ENCODE results near the gene SIGLEC15. TPM values are rescaled to one million over a fixed set of nuclear protein-coding genes. Genes with fewer than 3 reads are reported as not detected.

The SIGLEC15 gene
- total RNA-seq, 2 donors from 2014 or later = not detected

DNA sequence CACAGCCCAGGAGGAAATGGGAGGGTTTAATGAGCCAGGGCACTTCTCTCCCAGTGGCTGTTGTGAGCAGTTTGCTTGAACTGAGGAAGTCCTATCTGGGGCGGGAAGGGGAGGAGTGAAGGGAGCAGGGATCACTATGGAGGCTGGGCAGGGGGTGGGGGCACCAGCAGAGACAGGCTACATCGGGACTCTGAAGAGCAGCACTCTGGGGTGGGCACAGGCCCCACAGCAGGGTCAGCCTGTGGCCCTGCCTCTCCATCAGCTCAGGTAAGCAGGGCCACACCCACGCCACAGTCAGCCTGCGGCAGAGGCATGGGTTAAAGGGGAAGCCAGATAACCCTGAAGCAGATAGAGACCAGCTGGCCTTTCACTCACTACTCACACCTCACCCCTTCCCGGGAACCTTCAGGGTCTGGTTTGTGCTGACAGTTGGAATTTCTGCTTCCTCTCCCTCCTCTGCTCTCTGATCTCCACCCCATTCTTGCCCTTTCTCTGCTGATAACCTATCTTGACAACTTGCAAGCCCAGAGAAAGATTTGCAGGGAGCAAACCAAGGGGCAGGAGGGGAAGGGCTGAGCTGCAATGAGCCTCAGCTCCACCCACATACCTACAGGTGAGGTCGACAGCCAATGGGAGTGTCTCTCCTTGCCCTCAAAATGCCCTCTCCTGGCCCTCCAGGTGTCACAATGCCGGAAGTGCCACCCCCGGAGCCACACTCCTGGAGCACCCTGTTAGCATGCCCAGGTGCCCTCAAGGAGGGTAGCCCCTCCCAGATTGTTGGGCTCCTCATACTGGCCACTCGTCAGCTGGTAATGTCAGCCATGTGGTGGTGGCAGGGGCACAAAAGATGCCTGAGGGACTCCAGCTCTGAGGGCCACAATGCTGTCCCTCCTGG lies 3.7 kb downstream of the SIGLEC15 start:
- no peak for DNase-seq
- Mint-ChIP-seq H3K4me3 (no peak overlapping the region), H3K36me3 (ENCODE audit: insufficient read depth in 2 of 2) (no peaks in the 10 kb centered on the region), H3K27me3 (ENCODE audit: low read depth) (no peaks in the 10 kb centered on the region), H3K4me1 (ENCODE audit: low read depth) (peaks cover 21% of the 10 kb centered on the region), H3K27ac (no peak overlapping the region), H3K9me3 (no peaks in the 10 kb centered on the region)
- no peak for ATAC-seq (replicated peaks in 1 of 2)

DNA sequence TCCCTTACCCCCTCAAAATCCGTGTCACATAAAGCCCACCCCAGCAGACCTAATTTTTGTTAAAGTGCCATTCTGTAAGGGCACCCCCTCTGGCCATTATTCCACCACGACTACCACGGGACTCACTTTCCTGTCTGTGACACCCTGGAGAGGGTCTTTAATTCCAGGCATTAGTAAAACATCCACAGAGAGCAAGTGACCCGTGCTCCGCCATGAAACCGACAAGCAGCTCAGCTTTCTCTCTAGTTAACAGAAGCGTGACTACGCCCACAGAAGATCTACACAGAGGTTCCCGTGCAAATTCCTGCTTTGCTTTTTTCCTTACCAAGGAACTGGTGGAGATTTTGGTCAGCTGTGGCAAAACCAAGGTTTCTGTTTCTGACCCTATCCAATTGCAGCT lies 4.4 kb downstream of the SIGLEC15 start:
- peaks cover 3% of the 10 kb centered on the region for H3K27me3 Mint-ChIP-seq (ENCODE audit: low read depth)
- ATAC-seq (replicated peaks in 1 of 2) (no peak), DNase-seq (no peak)
- H3K36me3 Mint-ChIP-seq (ENCODE audit: insufficient read depth in 2 of 2) = no peaks in the 10 kb centered on the region
- H3K4me1 Mint-ChIP-seq (ENCODE audit: low read depth) = peaks cover 17% of the 10 kb centered on the region
- no peak overlapping the region for H3K4me3 Mint-ChIP-seq
- H3K27ac Mint-ChIP-seq = no peak overlapping the region
- no peaks in the 10 kb centered on the region for H3K9me3 Mint-ChIP-seq

DNA sequence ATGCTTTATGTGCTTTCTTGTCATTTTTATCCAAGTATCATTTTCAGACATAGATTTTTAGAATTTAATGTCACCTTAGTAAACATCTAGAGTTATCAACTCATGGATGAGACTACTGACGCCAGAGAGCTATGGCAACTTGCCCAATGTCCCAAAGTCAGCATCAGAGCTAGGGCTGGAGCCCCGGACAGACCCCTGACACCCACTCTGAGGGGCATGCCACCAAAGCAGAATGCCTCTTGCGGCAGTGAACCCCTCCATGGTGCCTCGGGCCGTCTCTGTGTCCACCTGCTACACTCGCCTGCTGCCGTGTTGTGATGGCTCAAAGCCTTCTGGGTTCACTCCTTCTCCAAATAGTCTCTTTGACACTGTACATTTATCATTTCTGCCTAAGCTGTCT lies 5.4 kb downstream of the SIGLEC15 start:
- H3K27me3 Mint-ChIP-seq (ENCODE audit: low read depth) = peaks cover 14% of the 10 kb centered on the region
- no peaks in the 10 kb centered on the region for H3K36me3 Mint-ChIP-seq (ENCODE audit: insufficient read depth in 2 of 2)
- DNase-seq (no peak), ATAC-seq (replicated peaks in 1 of 2) (no peak)
- H3K9me3 Mint-ChIP-seq = no peaks in the 10 kb centered on the region
- no peak overlapping the region for H3K27ac Mint-ChIP-seq
- no peak overlapping the region for H3K4me3 Mint-ChIP-seq
- H3K4me1 Mint-ChIP-seq (ENCODE audit: low read depth) = peaks cover 14% of the 10 kb centered on the region

DNA sequence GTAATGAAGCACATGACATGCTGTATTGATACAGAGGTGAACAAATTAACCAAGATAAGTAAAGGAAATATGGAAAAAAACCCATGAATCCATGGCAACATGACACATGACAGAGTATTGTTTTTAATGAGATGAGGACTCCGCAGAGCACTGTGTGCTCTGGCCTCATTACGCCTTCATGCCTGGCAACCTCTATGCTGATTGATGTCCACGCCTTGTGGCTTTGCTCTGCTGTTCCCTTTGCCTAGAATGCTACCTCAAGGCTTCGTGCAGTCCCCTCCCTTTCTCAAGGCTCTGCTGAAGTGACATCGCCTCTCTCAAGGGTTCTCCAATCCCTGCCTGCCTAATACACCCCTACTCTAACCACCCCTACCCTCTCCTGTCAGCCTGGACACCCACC lies 8.4 kb downstream of the SIGLEC15 start:
- Mint-ChIP-seq H3K9me3 (no peaks in the 10 kb centered on the region), H3K4me1 (ENCODE audit: low read depth) (peaks cover 7% of the 10 kb centered on the region), H3K4me3 (no peak overlapping the region), H3K27ac (no peak overlapping the region), H3K36me3 (ENCODE audit: insufficient read depth in 2 of 2) (no peaks in the 10 kb centered on the region), H3K27me3 (ENCODE audit: low read depth) (peaks cover 26% of the 10 kb centered on the region)
- ATAC-seq (replicated peaks in 1 of 2) = no peak
- no peak for DNase-seq

DNA sequence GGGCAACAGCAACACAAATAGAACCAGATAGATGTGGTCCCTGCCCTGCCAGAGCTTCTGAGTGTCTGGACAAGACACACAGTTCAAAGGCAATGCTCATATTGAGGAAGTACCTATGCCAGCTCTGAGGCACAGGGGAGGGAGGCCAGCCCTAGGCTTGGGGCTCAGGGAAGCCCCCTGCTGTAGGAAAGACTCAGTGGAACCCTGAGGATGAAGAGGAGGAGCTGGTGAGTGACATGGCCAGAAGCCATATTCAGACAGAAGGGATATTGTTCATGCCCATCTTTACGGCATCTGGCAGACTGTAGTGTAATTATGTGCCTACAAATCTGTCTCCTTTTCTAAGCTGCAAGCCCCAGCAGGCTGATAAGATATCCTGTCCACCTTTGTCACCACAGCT lies 8.8 kb downstream of the SIGLEC15 start:
- ATAC-seq (replicated peaks in 1 of 2) = no peak
- no peak overlapping the region for H3K4me3 Mint-ChIP-seq
- H3K4me1 Mint-ChIP-seq (ENCODE audit: low read depth) = peaks cover 7% of the 10 kb centered on the region
- no peak for DNase-seq
- H3K36me3 Mint-ChIP-seq (ENCODE audit: insufficient read depth in 2 of 2) = no peaks in the 10 kb centered on the region
- H3K27ac Mint-ChIP-seq = no peak overlapping the region
- peaks cover 29% of the 10 kb centered on the region for H3K27me3 Mint-ChIP-seq (ENCODE audit: low read depth)
- no peaks in the 10 kb centered on the region for H3K9me3 Mint-ChIP-seq

DNA sequence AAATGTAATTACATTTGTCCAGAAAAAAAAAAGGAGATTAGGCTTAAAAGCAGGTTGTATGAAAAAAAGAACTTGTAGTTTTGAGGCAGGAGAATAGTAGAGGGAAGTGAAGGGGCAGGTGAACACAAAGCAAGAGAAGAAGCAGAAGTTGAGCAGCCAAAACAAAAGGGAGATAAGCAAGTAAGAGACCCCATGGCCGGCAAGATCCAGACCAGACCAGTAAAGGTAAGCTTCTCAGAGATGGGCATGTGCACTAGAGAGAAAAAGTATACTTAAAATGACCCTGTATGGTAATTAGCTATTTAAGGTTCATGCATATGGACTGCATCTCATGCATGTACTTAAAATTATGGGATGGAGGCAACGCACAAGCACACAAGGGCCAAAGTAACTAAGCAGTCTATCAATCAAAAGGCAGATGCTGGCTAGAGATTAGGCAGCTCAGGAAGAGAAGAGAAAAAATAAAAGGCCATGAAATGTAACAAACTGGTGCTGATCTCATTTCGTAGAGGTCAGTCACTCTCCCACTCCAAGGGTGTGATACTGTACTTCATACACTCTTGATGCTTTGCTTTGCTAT lies 9.7 kb downstream of the SIGLEC15 start:
- H3K36me3 Mint-ChIP-seq (ENCODE audit: insufficient read depth in 2 of 2) = no peaks in the 10 kb centered on the region
- H3K27ac Mint-ChIP-seq = no peak overlapping the region
- peaks cover 38% of the 10 kb centered on the region for H3K27me3 Mint-ChIP-seq (ENCODE audit: low read depth)
- ATAC-seq (replicated peaks in 1 of 2) = no peak
- no peak for DNase-seq
- H3K4me3 Mint-ChIP-seq = no peak overlapping the region
- no peaks in the 10 kb centered on the region for H3K9me3 Mint-ChIP-seq
- H3K4me1 Mint-ChIP-seq (ENCODE audit: low read depth) = peaks cover 7% of the 10 kb centered on the region

DNA sequence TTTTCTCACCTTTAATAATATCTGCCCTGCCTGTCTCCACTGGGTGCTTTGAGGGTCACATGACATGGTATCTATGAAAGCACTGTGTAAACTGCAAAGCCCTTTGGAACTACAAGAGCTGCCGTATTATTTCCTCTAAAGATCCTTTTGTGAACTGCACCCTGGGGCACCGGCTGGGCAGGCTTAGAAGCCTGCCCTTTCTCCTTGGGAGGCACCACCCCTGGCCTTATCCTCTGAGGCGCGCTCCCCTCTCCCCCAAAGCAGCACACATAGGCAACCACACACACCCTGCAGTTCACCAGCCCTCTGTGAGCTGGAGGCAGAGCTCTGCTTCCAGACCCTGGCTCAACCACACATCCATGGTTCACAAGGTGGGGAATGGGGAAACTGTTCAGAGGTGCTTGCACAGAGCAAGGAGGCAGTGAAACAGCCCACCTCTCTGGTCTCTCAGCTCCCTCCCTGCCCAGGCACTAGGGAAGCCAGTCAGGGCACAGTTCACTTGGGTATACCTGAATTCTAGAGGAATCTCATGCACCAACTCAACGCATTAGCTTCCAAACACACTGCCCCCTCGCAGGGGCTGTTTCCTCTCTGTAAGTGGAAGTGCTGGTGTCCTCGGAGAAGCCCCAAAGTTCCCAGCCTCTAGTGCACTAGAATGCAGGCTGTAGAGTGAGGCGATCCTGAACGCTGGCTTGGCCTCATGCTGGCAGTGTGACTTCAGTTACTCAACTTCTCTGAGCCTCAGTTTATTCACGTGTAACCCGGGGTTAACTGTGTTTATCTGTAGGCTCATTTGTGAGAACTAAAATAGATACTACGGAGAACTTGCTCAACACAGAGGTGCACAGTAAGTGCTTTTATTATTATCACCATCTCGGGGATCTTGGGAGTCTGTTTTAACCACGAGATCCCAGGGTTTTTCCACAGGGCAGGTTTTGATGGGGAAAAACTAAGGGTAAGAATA lies 11.0 kb downstream of the SIGLEC15 start:
- DNase-seq (no peak), ATAC-seq (replicated peaks in 1 of 2) (no peak)
- Mint-ChIP-seq H3K27ac (no peak overlapping the region), H3K4me3 (peak overlapping the region; percentile 56 to 74), H3K4me1 (ENCODE audit: low read depth) (peaks cover 7% of the 10 kb centered on the region), H3K27me3 (ENCODE audit: low read depth) (peaks cover 46% of the 10 kb centered on the region), H3K9me3 (no peaks in the 10 kb centered on the region), H3K36me3 (ENCODE audit: insufficient read depth in 2 of 2) (no peaks in the 10 kb centered on the region)

DNA sequence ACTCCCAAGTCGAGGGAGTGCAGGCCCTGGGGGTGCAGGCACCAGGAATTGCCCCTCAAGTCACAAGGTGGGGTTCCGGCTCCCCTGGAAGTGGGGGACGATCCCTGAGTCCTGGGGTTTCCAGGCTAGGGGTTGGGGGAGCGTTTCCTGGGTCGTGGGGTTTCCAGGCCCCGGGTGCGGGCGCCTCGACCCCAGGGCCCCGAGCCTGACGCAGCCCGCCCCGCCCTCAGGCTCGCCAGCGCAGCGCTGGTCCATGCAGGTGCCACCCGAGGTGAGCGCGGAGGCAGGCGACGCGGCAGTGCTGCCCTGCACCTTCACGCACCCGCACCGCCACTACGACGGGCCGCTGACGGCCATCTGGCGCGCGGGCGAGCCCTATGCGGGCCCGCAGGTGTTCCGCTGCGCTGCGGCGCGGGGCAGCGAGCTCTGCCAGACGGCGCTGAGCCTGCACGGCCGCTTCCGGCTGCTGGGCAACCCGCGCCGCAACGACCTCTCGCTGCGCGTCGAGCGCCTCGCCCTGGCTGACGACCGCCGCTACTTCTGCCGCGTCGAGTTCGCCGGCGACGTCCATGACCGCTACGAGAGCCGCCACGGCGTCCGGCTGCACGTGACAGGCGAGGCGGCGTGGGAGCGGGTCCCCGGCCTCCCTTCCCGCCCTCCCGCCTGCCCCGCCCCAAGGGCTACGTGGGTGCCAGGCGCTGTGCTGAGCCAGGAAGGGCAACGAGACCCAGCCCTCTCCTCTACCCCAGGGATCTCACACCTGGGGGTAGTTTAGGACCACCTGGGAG lies 12.0 kb downstream of the SIGLEC15 start:
- peak overlapping the region; percentile 34 to 41 for H3K4me3 Mint-ChIP-seq
- H3K36me3 Mint-ChIP-seq (ENCODE audit: insufficient read depth in 2 of 2) = no peaks in the 10 kb centered on the region
- peak; percentile 79 to 91 for ATAC-seq (replicated peaks in 1 of 2)
- DNase-seq = peak; percentile 65 to 77
- peaks cover 46% of the 10 kb centered on the region for H3K27me3 Mint-ChIP-seq (ENCODE audit: low read depth)
- H3K9me3 Mint-ChIP-seq = no peaks in the 10 kb centered on the region
- H3K4me1 Mint-ChIP-seq (ENCODE audit: low read depth) = peaks cover 7% of the 10 kb centered on the region
- no peak overlapping the region for H3K27ac Mint-ChIP-seq

DNA sequence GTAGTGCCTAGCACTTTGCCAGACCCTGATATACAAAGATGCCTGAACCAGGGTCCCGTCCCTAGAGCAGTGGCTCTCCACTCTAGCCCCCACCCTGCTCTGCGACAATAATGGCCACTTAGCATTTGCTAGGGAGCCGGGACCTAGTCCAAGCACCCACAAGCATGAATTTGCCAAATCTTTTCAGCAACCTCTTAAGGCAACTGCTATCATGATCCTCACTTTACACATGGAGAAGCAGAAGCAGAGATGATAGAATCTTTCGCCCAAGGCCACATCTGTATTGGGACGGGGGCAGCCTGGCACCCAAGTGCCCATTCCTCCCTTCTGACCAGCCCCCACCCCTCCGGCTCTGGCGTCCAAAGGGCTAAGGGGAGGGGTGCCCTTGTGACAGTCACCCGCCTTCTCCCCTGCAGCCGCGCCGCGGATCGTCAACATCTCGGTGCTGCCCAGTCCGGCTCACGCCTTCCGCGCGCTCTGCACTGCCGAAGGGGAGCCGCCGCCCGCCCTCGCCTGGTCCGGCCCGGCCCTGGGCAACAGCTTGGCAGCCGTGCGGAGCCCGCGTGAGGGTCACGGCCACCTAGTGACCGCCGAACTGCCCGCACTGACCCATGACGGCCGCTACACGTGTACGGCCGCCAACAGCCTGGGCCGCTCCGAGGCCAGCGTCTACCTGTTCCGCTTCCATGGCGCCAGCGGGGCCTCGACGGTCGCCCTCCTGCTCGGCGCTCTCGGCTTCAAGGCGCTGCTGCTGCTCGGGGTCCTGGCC lies 13.0 kb downstream of the SIGLEC15 start:
- Mint-ChIP-seq H3K9me3 (no peaks in the 10 kb centered on the region), H3K27me3 (ENCODE audit: low read depth) (peaks cover 46% of the 10 kb centered on the region), H3K27ac (no peak overlapping the region), H3K36me3 (ENCODE audit: insufficient read depth in 2 of 2) (no peaks in the 10 kb centered on the region), H3K4me3 (peak overlapping the region; percentile 34 to 41), H3K4me1 (ENCODE audit: low read depth) (peaks cover 7% of the 10 kb centered on the region)
- ATAC-seq (replicated peaks in 1 of 2) = no peak
- no peak for DNase-seq

DNA sequence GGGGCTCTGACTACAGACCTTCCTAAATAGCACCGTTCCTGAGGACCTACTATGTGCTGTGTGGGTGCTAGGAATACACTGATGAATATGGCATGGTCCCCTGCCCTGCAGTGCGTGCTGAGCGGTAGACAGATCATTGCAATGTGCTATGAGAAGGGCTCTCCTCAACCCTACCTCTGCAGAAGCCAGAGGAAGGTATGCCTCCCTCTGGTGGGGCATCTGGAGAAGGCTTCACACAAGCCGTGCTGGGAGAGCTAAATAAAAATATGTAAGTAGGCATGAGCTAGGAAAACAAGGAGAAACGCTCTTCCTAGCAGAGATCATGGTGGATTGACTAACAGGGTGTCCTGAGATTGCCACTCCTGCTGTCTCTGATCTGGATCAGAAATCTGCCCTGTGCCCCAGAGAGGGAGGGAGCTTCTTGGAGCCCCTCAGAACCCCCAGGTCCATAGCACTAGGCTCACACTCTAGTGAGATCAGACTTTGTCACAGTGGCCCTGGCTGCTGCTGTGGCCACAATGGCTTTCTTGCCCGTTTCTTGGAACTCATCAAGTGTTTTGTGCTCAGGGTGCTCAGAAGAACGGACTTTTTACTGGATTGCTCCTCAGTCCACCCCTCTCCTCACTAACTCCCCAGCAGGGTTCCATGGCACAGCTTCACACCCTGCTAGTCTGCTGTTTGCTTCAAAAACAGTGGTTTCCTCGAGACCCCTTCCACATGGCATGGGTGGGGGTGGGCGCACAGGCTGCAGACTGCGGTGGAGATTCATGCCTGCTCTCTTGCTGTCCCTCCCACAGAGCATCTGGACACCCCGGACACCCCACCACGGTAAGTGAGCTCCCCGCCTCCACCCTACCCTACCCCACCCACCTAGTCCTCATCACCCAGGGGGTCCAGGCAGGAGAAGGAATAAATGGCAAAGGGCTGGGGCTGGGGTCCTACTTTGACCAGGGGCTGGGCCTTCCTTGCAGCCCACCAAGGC lies 14.2 kb downstream of the SIGLEC15 start:
- peak; percentile 32 to 40 for DNase-seq
- Mint-ChIP-seq H3K27ac (no peak overlapping the region), H3K9me3 (no peaks in the 10 kb centered on the region), H3K4me1 (ENCODE audit: low read depth) (peaks cover 7% of the 10 kb centered on the region), H3K4me3 (peak overlapping the region; percentile 34 to 42), H3K36me3 (ENCODE audit: insufficient read depth in 2 of 2) (no peaks in the 10 kb centered on the region), H3K27me3 (ENCODE audit: low read depth) (peaks cover 44% of the 10 kb centered on the region)
- peak; percentile 51 to 58 for ATAC-seq (replicated peaks in 1 of 2)

DNA sequence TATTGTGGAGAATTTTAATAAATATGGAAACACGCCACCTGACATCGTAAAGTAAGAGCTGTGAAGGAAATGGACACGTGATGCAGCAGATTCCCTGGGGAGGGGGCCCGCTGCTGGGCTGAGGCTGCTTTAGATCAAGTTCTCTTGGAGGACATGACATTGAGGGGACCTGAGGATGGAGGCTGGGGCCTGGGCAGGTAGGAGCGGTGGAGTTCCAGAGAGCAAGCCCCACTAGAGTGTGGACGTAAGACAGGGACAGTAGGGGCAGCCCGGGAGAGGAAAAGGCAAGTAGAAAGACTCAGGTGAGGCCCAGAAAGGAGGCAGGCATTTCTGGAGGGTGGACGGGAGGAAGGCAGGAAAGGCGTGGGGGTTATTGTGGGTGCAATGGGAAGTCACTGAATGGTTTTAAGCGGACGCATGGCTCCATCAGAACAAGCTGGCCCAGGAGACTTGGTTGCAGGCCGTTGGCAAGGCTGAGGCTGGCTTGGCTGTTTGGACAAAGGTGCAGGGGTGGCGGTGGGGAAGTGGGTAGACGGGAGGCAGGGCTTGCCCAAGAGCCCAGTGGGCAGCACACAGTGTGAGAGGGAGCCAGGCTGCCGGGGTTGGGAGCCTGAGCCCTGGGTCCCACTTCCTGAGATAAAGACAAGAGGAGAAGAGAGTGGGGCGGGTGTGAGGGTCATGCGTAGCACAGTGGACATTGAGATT lies 15.7 kb downstream of the SIGLEC15 start:
- Mint-ChIP-seq H3K27ac (no peak overlapping the region), H3K36me3 (ENCODE audit: insufficient read depth in 2 of 2) (no peaks in the 10 kb centered on the region), H3K4me3 (no peak overlapping the region), H3K27me3 (ENCODE audit: low read depth) (peaks cover 29% of the 10 kb centered on the region), H3K9me3 (no peaks in the 10 kb centered on the region), H3K4me1 (ENCODE audit: low read depth) (peaks cover 7% of the 10 kb centered on the region)
- no peak for ATAC-seq (replicated peaks in 1 of 2)
- DNase-seq = no peak

Data from activated T-cell treated with anti-CD3 and anti-CD28 coated beads, Interleukin-2, amount 50 U/mL, for 72 hours (primary cell).